ENCODE results near the gene ADAMTS2.

ADAMTS2 gene

DNA sequence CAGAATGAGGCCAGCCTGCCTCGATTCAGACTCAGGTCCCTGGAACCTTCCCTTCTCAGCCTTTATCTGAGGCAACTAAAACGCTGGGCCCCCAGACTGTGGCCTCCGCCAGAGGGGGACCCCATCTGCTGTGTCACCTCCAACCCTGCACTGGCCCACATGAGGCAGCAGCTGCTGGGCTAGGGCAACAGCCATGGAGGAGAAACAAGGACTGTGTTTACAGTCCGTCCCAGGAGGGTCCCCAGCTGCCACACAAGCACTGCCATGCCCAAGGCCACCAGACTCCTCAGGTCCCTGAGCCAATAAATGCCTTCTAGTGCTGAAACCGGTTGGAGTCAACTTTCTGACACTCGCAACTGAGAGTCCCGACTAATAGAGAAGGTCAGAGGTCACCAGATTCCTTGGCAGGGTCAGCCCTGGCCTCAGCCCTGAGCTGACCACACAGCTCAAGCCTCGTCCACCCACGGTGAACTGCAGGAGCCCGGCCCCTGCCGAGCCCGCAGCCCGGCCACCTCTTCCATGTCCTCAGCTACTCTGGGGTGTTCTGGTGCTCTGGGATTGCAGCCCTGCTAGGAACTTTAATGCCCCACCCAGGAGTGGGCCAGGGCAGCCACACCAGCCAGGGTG, 208.1 kb downstream of the ADAMTS2 start:
- H3K4me3 ChIP-seq (ENCODE audit: low read depth, low read length): no peak overlapping the region
- TF ChIP-seq, protein P1, sequence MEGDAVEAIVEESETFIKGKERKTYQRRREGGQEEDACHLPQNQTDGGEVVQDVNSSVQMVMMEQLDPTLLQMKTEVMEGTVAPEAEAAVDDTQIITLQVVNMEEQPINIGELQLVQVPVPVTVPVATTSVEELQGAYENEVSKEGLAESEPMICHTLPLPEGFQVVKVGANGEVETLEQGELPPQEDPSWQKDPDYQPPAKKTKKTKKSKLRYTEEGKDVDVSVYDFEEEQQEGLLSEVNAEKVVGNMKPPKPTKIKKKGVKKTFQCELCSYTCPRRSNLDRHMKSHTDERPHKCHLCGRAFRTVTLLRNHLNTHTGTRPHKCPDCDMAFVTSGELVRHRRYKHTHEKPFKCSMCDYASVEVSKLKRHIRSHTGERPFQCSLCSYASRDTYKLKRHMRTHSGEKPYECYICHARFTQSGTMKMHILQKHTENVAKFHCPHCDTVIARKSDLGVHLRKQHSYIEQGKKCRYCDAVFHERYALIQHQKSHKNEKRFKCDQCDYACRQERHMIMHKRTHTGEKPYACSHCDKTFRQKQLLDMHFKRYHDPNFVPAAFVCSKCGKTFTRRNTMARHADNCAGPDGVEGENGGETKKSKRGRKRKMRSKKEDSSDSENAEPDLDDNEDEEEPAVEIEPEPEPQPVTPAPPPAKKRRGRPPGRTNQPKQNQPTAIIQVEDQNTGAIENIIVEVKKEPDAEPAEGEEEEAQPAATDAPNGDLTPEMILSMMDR (IDR thresholded peaks at IDR 0.05; ENCODE audit: low read depth, low read length): no peak

DNA sequence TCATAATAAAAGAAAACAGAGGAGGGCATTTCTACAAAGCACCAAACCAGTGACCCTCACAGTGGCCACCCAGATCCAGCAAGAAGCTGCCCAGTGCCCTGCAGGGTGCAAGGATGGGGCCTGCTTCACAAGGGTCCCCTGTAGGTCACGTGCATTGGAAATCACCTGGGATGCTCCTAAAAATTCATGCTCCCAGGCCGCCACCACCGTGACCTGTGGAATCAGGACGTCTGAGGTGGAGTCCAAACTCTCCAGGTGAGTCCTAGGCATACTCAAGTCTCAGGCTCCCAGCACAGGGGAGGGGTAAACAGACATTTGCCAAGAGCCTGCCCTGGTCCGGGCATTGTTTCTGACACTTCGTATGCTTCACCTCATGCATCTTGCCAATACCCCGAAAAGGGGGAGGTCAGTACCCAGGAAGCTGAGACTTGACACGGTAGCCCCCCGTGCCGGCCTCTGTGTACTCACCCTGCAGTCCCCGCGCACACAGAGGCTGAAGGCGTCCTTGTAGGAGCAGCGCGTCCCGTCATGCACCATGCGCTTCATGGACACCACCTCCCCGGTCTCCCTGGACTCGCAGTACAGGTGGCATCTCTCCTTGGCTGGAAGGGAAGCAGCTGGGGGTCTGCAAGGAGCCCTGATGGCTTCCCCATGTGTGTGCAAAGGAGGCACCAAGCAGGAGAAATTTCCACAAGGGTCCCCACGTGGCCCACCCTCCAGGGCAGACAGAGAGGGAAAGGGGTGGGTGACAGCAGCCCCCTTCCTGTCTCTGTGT, 209.6 kb downstream of the ADAMTS2 start:
- H3K4me3 ChIP-seq (ENCODE audit: low read depth, low read length): no peak overlapping the region
- TF ChIP-seq, protein P1 (IDR thresholded peaks at IDR 0.05; ENCODE audit: low read depth, low read length): no peak

DNA sequence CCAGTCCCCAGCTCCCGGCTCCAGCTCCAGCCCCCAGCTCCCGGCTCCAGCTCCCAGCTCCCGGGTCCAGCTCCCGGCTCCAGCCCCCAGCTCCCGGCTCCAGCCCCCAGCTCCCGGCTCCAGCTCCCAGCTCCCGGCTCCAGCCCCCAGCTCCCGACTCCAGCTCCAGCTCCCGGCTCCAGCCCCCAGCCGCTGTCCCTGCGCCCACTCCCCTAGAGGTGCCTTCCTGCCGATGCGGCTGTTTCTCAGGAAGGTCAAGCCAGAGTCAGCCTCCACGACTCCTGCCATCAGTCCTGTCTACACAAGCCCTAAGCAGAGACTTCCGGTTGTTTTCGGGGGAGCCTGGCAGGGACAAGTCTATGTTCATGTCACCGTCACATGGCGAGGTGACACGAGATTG, 210.3 kb downstream of the ADAMTS2 start:
- TF ChIP-seq, protein P1 (IDR thresholded peaks at IDR 0.05; ENCODE audit: low read depth, low read length): no peak
- no peak overlapping the region for H3K4me3 ChIP-seq (ENCODE audit: low read depth, low read length)

DNA sequence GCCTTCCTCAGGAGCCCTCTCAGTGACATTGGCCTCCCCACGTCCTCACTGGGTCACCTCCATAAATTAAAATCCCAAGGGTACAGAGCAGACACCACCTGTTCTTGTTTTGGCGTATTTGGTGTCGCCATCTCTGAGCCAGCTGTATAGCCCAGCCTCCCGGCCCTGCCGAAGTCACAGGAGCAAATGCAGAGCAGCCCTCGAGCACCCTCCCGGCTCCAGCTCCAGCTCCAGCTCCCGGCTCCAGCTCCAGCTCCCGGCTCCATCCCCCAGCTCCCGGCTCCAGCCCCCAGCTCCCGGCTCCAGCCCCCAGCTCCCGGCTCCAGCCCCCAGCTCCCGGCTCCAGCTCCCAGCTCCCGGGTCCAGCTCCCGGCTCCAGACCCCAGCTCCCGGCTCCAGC, 210.8 kb downstream of the ADAMTS2 start:
- TF ChIP-seq, protein P1 (IDR thresholded peaks at IDR 0.05; ENCODE audit: low read depth, low read length): no peak
- H3K4me3 ChIP-seq (ENCODE audit: low read depth, low read length): no peak overlapping the region

DNA sequence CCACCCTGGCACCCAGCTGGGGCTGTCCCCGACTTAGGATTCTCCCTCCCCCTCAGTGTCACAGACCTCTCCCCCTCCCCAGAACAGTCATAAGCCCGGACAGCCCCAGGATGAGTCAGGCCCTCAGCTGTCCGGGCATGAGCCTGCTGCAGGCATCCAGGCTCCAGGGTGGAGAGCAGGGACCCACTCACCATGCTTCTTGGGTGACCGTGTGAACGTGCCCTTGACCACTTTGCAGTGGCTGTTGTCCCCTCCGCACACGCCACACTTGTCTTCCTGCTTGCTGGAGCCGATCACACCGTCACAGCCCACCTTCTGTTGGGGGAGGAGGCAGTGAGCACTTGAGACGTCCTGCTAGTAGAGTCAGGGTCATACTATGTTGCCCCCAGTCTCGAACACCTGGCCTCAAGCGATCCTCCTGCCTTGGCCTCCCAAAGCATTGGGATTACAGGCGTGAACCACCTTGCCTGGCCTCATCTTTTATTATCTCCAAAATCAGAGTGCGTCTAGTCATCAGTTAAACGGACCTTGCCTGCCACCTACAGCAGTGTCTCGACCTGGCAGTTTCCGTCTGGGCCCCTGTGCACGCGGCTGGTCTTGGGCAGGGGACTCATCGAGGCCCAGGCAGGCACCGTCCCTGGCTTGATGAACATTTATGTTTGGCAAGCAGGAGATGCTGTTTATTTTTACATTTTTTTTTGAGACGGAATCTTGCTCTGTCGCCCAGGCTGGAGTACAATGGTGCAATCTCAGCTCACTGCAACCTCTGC, 212.5 kb downstream of the ADAMTS2 start:
- H3K4me3 ChIP-seq (ENCODE audit: low read depth, low read length): no peak overlapping the region
- TF ChIP-seq, protein P1 (IDR thresholded peaks at IDR 0.05; ENCODE audit: low read depth, low read length): no peak

DNA sequence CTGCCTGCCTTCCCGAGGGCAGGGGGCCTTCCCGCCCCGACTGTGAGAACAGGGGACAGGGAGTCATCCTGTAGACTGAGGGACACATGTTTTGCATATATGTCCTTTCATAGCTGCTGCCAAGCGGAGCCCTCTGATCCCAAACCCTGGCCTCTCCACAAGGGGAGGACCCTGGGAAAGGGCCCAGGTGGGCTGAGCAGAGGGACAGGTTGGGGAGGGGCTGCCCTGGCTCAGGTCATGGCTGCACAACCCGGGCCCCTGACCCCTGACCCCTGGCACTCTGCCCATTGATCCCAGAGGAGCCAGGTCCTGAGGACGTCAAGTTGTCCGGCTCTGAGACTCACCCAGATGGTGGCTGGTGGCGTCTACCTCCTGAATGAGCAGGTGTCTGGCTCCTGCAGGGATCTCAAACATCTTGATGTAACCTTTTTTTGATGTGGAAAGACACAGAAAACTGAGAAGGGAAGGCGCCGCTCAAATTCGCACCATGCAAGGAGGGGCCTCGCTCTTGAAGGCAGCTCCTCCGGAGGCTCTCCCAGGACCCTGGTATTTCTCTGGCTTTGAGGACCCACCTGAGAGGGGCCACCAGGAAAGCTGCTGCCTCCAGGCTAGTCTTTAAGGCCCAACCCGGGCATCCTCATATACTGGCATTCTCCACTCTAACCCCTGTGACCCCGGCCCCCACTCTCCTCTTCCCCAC, 213.2 kb downstream of the ADAMTS2 start:
- TF ChIP-seq, protein P1 (IDR thresholded peaks at IDR 0.05; ENCODE audit: low read depth, low read length): no peak
- H3K4me3 ChIP-seq (ENCODE audit: low read depth, low read length): no peak overlapping the region

Measured in WI38 (cell line).